KOPT-K1 (cell line): ENCODE measurements around the gene GADD45B.

Experiments
- H3K27ac ChIP-seq: fragments of 200-600 bp; sonication (generic); 2 replicates; pipeline ENCODE4 v1.5.1; 2016; ENCODE audit warnings: antibody characterized with exemption, mild to moderate bottlenecking, low read depth, low read length; ENCODE audit not compliant: poor library complexity, severe bottlenecking
- H3K36me3 ChIP-seq: fragments of 200-600 bp; sonication (generic); 2 replicates; pipeline ENCODE4 v1.5.1; 2017; ENCODE audit warnings: antibody characterized with exemption, mild to moderate bottlenecking, low read length, moderate library complexity; ENCODE audit not compliant: insufficient read depth
- H3K9me3 ChIP-seq: fragments of 200-600 bp; sonication (generic); 2 replicates; pipeline ENCODE4 v1.5.1; 2017; ENCODE audit warnings: antibody characterized with exemption, low read length, mild to moderate bottlenecking; ENCODE audit not compliant: insufficient read depth, poor library complexity, severe bottlenecking

Gene GADD45B

GRCh38 chr19:2524361-2524839, 48.5 kb downstream of the GADD45B start:
- Histone ChIP-seq H3K36me3 (no peaks in the 10 kb centered on the region), H3K27ac (no peak overlapping the region)

GRCh38 chr19:2524840-2525723, 49.2 kb downstream of the GADD45B start:
- no peak overlapping the region for H3K27ac ChIP-seq
- H3K9me3 ChIP-seq: no peaks in the 10 kb centered on the region
- no peaks in the 10 kb centered on the region for H3K36me3 ChIP-seq

More at GRCh38 chr19:2524361-2524839, 48.5 kb downstream of the GADD45B start:
- no peaks in the 10 kb centered on the region for H3K9me3 ChIP-seq

GRCh38 chr19:2527171-2527570, 51.2 kb downstream of the GADD45B start:
- no peaks in the 10 kb centered on the region for H3K36me3 ChIP-seq
- no peaks in the 10 kb centered on the region for H3K9me3 ChIP-seq
- no peak overlapping the region for H3K27ac ChIP-seq

- no peak overlapping the region for H3K27ac ChIP-seq
- H3K9me3 ChIP-seq: no peaks in the 10 kb centered on the region
- no peaks in the 10 kb centered on the region for H3K36me3 ChIP-seq
Measured at GRCh38 chr19:2527686-2528085, 51.8 kb downstream of the GADD45B start.
